GM12873 (cell line): ENCODE data around the gene PSORS1C2.

Experiments used
- TF ChIP-seq, protein P1 (sequence below): IDR thresholded peaks from 2 replicates; pipeline ENCODE4 v1.5.1; 2012; ENCODE audit warnings: low read depth, mild to moderate bottlenecking, moderate library complexity, low read length, control low read depth; ENCODE audit not compliant: insufficient read depth; ENCODE audit errors: missing control alignments

PSORS1C2 gene

DNA sequence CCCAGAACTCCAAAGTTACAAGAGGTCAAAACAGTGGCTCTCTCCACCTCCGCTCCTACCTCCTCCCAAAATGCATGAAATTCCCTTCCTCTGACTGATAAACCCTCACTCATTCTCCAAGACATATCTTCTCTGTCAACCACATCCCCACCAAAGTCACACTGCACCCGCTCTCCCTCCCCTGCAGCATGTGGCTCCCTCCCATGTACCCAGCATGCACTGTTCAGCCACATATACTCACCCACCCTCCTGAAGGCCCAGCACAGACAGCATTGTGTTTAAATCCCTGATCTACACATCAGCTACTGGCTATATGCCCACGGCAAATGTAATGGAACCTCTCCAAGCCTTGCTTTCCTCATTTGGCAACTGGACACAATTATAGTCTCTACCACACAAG lies 37.1 kb upstream of the PSORS1C2 start:
- TF ChIP-seq, protein P1, sequence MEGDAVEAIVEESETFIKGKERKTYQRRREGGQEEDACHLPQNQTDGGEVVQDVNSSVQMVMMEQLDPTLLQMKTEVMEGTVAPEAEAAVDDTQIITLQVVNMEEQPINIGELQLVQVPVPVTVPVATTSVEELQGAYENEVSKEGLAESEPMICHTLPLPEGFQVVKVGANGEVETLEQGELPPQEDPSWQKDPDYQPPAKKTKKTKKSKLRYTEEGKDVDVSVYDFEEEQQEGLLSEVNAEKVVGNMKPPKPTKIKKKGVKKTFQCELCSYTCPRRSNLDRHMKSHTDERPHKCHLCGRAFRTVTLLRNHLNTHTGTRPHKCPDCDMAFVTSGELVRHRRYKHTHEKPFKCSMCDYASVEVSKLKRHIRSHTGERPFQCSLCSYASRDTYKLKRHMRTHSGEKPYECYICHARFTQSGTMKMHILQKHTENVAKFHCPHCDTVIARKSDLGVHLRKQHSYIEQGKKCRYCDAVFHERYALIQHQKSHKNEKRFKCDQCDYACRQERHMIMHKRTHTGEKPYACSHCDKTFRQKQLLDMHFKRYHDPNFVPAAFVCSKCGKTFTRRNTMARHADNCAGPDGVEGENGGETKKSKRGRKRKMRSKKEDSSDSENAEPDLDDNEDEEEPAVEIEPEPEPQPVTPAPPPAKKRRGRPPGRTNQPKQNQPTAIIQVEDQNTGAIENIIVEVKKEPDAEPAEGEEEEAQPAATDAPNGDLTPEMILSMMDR, result no peak

DNA sequence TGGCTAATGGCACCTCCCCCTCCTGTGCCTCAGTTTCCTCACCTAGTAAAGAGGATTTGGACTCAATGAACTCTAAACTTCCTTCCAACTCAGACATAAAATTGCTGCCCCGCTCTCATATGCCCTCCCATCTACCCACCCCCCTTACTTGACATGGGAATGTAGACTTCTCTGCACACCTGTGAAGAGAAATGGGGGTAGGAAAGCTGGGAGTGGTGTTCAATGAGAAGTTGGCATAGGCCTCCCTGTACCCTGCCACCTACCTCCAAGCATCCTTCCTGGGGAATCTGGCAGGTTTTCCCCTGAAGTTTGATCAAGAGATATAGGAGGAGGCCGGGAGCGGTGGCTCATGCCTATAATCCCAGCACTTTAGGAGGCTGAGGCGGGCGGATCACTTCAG lies 35.5 kb upstream of the PSORS1C2 start:
- TF ChIP-seq, protein P1, result no peak

DNA sequence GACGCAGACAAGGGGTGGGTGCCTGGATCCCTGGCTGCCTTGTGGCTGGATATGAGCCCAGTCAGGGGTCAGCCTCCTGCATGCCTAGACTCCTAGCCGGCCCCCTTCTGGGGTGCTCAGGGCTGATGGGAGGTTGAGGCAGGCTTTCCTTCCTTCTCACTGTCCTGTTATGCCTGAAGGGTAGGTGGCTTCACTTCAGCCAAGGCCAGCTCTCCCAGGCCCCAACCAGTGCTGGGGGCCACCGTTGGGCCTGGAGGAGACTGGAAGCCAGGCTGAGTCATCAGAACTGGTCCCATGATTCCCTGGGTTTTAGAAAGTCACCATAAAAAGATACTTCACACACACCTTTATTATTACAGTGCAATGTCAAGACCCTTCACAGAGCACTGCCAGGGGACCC lies 34.5 kb upstream of the PSORS1C2 start:
- TF ChIP-seq, protein P1, result no peak

DNA sequence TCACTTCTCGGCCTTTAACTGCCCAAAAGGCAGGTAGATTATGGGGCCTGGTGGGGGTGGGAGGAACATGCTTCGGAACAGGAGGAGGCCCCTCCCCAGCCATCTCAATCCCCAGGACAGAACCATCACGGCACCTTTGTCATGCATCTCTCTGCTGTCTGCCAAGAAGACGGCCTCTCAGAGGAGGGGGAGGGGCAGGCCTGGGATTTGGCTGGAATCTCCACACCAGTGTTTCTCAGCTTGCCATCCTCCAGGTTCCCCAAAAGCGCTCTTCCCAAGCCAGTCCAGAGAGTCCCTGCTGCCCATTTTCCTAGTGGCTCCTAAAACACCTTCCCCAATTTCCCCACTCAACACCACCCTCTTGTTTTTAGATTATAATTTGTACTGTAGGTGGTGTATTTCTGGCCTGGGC lies 34.1 kb upstream of the PSORS1C2 start:
- TF ChIP-seq, protein P1, result no peak

DNA sequence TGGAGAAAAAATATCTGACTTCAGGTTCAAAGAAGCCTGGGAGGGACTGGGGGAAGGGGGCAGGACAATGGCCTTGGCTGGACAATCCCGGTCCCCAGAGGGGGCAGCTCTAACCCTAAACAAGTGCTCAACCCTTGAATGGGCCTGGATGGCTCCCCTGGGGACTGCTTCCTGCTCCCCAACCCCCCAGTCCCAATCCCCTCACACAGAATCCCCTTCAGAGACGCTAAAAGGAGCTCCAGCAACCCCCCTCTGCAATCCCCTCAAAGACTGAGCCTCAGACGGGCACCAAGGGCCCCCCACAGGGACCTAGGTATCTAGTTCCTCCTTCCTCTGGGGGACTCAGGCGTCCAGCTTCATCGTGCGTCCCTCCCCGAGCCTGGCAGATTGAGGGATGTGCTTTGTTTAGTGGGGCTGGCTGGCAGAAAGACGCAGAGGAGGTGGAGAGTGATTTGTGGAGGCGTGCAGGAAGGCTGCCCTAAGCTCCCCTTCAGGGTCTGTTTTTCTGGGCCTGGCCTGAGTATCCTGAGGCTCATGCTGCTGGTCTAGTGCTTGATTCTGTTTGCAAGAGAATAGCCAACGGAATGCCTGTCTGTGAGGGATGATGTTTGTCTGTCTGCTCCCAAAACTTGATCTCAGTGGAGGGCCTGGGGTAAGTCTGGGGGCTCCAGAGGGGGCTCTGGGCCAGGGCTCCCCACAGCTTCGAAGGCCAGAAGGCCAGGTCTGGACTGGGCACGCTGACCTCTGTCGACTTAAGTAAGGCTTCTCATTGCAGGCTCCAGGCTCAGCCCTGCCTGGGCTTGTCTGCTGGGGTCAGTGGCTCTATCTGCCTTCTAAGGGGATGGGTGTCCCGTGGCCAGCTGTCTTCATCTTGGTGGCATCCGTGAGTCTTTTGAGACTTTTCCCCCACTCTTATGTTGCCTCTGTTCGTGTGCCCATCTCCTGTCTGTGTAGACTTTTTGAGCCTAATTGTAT lies 33.4 kb upstream of the PSORS1C2 start:
- TF ChIP-seq, protein P1, result no peak

DNA sequence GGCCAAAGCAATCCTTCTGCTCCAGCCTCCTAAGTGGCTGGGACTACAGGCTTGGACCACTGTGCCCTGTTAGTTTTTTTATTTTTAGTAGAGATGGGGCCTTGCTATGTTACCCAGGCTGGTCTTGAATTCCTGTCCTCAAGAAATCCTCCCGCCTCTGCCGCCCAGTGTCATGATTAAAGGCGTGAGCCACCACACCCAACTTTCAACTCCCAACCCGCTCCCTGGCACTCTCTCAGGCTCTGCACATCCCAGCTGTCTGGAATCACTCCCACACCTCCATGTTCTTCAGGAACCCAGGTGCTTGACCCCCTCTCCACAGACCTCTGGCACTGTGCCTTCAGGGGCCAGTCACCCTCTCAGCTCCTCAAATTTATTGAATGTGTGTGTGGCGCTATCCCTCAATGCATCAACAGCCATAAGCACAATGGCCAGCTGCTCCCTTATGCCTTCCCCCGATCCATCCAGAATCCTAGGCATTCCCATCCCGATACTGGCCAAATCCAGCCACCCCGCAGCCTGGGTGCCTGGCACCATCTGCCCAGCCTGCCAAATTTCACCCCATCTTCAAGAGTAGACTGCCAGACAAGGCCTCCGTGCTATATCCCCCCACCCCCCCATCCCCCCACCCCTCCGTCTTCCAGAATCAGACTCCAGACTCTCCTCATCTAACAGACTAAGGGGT lies 32.3 kb upstream of the PSORS1C2 start:
- TF ChIP-seq, protein P1, result no peak

DNA sequence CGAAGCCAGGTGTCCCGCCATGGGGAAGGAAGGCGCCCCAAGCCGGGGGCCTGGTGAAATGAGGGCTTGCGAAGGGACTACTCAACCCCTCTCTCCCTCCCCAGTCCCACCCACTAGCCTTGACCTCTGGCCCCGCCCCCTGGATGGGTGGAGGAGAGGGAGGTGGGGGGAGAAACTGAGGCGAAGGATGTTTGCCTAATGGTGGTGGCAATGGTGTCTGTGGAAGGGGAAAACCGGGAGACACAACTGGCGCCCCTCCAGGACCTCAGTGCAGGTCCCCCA lies 31.7 kb upstream of the PSORS1C2 start, which contains the start of gene POU5F1:
Gene POU5F1, minus strand, starts transcription at position 83 of the 282 bp plus-strand sequence. Its CDS starts 62 bp downstream, at position 21.
- TF ChIP-seq, protein P1, result no peak
